ENCODE measurements around the gene RCN1.

The RCN1 gene

DNA sequence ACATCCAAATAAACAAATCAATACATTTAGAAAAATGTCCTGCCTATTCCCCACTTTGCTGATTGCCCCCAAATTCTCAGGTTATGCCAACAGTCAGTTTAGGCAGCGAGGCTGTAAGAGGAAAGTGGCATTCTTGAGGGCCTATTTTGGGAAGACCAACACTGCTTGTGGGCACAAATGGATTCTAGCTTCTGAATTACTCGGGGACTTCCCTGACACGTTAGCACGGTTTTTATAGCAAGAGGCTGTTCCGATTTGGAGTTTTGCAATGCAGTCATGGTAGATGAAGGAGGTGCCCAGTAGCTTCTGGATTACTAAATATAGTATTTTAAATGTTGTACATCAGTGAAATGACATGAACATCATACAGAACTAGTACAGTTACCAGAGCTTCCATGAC is 13.1 kb downstream of the RCN1 start:
- Histone ChIP-seq H3K36me3 (ENCODE audit: control insufficient read depth, low read depth, low read length) (peaks cover 54% of the 10 kb centered on the region), H3K9me3 (ENCODE audit: control insufficient read depth, low read depth, low read length) (no peaks in the 10 kb centered on the region), H3K4me1 (ENCODE audit: control insufficient read depth, low read depth, low read length) (no peaks in the 10 kb centered on the region), H3K9ac (ENCODE audit: low read length) (no peak overlapping the region), H3K4me3 (ENCODE audit: low read length) (no peak overlapping the region), H3K27me3 (ENCODE audit: control insufficient read depth, insufficient read depth, low read length) (no peaks in the 10 kb centered on the region), H3K27ac (ENCODE audit: low read length) (no peak overlapping the region)

GRCh38 chr11:32105871-32106560 is 15.1 kb downstream of the RCN1 start:
- Histone ChIP-seq H3K4me3 (ENCODE audit: low read length) (no peak overlapping the region), H3K27ac (ENCODE audit: low read length) (no peak overlapping the region), H3K36me3 (ENCODE audit: control insufficient read depth, low read depth, low read length) (peaks cover 35% of the 10 kb centered on the region), H3K27me3 (ENCODE audit: control insufficient read depth, insufficient read depth, low read length) (no peaks in the 10 kb centered on the region), H3K9me3 (ENCODE audit: control insufficient read depth, low read depth, low read length) (no peaks in the 10 kb centered on the region), H3K9ac (ENCODE audit: low read length) (no peak overlapping the region), H3K4me1 (ENCODE audit: control insufficient read depth, low read depth, low read length) (no peaks in the 10 kb centered on the region)

DNA sequence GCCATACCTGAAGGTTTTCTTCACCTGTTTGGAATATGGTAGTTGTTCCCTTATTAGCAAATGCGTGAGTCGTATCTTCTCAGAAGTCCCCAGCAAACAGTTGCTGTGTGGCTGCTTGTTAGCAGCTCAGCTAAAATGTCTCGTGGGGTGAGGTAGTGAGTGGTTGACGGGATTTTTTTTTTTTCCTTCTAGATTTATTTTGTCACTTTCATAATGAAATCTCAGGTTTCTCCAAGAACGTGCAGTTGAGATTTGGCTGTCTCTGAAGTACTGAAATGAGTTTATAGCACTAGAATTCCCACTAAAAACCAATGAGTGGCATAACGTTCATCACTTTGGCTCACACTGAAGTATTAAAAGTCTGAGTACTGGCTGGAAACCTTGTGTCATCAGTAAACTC is 16.8 kb downstream of the RCN1 start:
- Histone ChIP-seq H3K27ac (ENCODE audit: low read length) (no peak overlapping the region), H3K4me1 (ENCODE audit: control insufficient read depth, low read depth, low read length) (no peaks in the 10 kb centered on the region), H3K4me3 (ENCODE audit: low read length) (no peak overlapping the region), H3K9ac (ENCODE audit: low read length) (no peak overlapping the region), H3K36me3 (ENCODE audit: control insufficient read depth, low read depth, low read length) (peaks cover 19% of the 10 kb centered on the region), H3K9me3 (ENCODE audit: control insufficient read depth, low read depth, low read length) (no peaks in the 10 kb centered on the region), H3K27me3 (ENCODE audit: control insufficient read depth, insufficient read depth, low read length) (no peaks in the 10 kb centered on the region)

DNA sequence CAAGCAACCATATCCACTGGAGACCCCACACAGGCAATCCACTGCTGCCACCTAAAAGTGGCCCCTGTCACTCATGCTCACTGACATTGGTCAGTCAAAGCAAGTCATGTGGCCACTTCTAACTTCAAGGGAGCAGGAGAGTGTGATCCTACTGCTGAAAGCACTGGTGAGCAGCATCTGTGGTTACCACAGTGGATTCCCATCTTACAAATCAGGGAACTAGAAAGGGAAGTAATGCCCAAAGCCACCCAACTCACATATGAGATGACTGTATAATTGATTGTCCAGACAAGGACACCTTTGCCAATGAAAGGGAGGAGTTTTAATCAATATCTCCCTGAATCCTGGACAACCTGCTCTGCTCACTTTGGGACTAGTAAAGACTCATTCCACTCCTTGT is 17.7 kb downstream of the RCN1 start:
- peaks cover 10% of the 10 kb centered on the region for H3K36me3 ChIP-seq (ENCODE audit: control insufficient read depth, low read depth, low read length)
- H3K27ac ChIP-seq (ENCODE audit: low read length), result no peak overlapping the region
- H3K4me3 ChIP-seq (ENCODE audit: low read length), result no peak overlapping the region
- no peaks in the 10 kb centered on the region for H3K9me3 ChIP-seq (ENCODE audit: control insufficient read depth, low read depth, low read length)
- peaks cover 4% of the 10 kb centered on the region for H3K4me1 ChIP-seq (ENCODE audit: control insufficient read depth, low read depth, low read length)
- H3K9ac ChIP-seq (ENCODE audit: low read length), result no peak overlapping the region
- no peaks in the 10 kb centered on the region for H3K27me3 ChIP-seq (ENCODE audit: control insufficient read depth, insufficient read depth, low read length)

DNA sequence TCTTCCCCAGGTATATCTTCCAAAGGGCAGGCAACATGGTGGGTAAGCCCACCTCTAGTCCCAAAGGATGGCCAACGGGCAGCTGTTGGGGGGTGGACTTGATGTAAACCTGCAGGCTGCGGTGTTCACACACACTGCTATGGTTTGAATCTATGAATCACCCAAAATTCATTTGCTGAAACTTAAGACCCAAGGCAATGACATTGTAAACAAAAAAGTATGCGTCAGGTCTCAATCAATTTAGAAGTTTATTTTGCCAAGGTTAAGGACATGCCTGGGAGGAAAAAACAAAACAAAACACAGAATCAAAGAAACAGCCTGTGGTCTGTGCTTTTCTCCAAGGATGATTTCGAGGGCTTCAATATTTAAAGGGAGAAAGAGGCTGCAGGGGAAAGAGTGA is 18.3 kb downstream of the RCN1 start:
- H3K9me3 ChIP-seq (ENCODE audit: control insufficient read depth, low read depth, low read length), result no peaks in the 10 kb centered on the region
- H3K4me1 ChIP-seq (ENCODE audit: control insufficient read depth, low read depth, low read length), result peaks cover 6% of the 10 kb centered on the region
- no peak overlapping the region for H3K4me3 ChIP-seq (ENCODE audit: low read length)
- H3K9ac ChIP-seq (ENCODE audit: low read length), result no peak overlapping the region
- H3K36me3 ChIP-seq (ENCODE audit: control insufficient read depth, low read depth, low read length), result peaks cover 4% of the 10 kb centered on the region
- no peaks in the 10 kb centered on the region for H3K27me3 ChIP-seq (ENCODE audit: control insufficient read depth, insufficient read depth, low read length)
- H3K27ac ChIP-seq (ENCODE audit: low read length), result no peak overlapping the region

DNA sequence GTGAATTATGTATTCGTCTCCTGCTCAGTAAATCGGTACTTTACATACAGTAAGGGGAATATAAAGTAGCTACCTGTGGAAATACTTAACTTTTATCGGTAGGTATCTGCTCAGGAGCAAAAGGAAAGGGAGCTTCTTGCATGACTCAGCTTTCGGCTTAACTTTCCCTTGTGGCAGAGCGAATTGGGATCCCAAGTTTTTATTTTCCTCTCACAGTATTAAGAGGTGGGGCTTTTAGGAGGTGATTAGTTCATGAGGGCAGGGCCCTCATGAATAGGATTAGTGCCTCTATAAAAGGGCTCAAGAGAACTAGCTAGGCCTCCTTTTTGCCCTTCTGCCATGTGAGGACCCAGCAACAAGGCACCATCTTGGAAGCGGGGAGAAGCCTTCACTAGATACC is 18.7 kb downstream of the RCN1 start:
- H3K27me3 ChIP-seq (ENCODE audit: control insufficient read depth, insufficient read depth, low read length), result no peaks in the 10 kb centered on the region
- H3K4me1 ChIP-seq (ENCODE audit: control insufficient read depth, low read depth, low read length), result peaks cover 6% of the 10 kb centered on the region
- no peak overlapping the region for H3K4me3 ChIP-seq (ENCODE audit: low read length)
- no peak overlapping the region for H3K27ac ChIP-seq (ENCODE audit: low read length)
- H3K36me3 ChIP-seq (ENCODE audit: control insufficient read depth, low read depth, low read length), result peaks cover 2% of the 10 kb centered on the region
- no peak overlapping the region for H3K9ac ChIP-seq (ENCODE audit: low read length)
- no peaks in the 10 kb centered on the region for H3K9me3 ChIP-seq (ENCODE audit: control insufficient read depth, low read depth, low read length)

GRCh38 chr11:32110795-32111194 is 19.9 kb downstream of the RCN1 start:
- no peaks in the 10 kb centered on the region for H3K27me3 ChIP-seq (ENCODE audit: control insufficient read depth, insufficient read depth, low read length)
- H3K9me3 ChIP-seq (ENCODE audit: control insufficient read depth, low read depth, low read length), result no peaks in the 10 kb centered on the region
- H3K36me3 ChIP-seq (ENCODE audit: control insufficient read depth, low read depth, low read length), result no peaks in the 10 kb centered on the region
- H3K27ac ChIP-seq (ENCODE audit: low read length), result no peak overlapping the region
- H3K4me1 ChIP-seq (ENCODE audit: control insufficient read depth, low read depth, low read length), result peaks cover 6% of the 10 kb centered on the region
- no peak overlapping the region for H3K4me3 ChIP-seq (ENCODE audit: low read length)
- H3K9ac ChIP-seq (ENCODE audit: low read length), result no peak overlapping the region

- no peaks in the 10 kb centered on the region for H3K9me3 ChIP-seq (ENCODE audit: control insufficient read depth, low read depth, low read length)
- no peak overlapping the region for H3K9ac ChIP-seq (ENCODE audit: low read length)
- H3K27me3 ChIP-seq (ENCODE audit: control insufficient read depth, insufficient read depth, low read length), result no peaks in the 10 kb centered on the region
- H3K4me3 ChIP-seq (ENCODE audit: low read length), result no peak overlapping the region
- no peak overlapping the region for H3K27ac ChIP-seq (ENCODE audit: low read length)
- peaks cover 6% of the 10 kb centered on the region for H3K4me1 ChIP-seq (ENCODE audit: control insufficient read depth, low read depth, low read length)
- H3K36me3 ChIP-seq (ENCODE audit: control insufficient read depth, low read depth, low read length), result no peaks in the 10 kb centered on the region
Measured at GRCh38 chr11:32113200-32113919, 22.5 kb downstream of the RCN1 start.

GRCh38 chr11:32113920-32114203 is 23.0 kb downstream of the RCN1 start:
- H3K4me1 ChIP-seq (ENCODE audit: control insufficient read depth, low read depth, low read length), result peaks cover 6% of the 10 kb centered on the region
- no peaks in the 10 kb centered on the region for H3K27me3 ChIP-seq (ENCODE audit: control insufficient read depth, insufficient read depth, low read length)
- no peaks in the 10 kb centered on the region for H3K9me3 ChIP-seq (ENCODE audit: control insufficient read depth, low read depth, low read length)
- H3K27ac ChIP-seq (ENCODE audit: low read length), result no peak overlapping the region
- no peak overlapping the region for H3K9ac ChIP-seq (ENCODE audit: low read length)
- H3K4me3 ChIP-seq (ENCODE audit: low read length), result no peak overlapping the region
- H3K36me3 ChIP-seq (ENCODE audit: control insufficient read depth, low read depth, low read length), result no peaks in the 10 kb centered on the region

DNA sequence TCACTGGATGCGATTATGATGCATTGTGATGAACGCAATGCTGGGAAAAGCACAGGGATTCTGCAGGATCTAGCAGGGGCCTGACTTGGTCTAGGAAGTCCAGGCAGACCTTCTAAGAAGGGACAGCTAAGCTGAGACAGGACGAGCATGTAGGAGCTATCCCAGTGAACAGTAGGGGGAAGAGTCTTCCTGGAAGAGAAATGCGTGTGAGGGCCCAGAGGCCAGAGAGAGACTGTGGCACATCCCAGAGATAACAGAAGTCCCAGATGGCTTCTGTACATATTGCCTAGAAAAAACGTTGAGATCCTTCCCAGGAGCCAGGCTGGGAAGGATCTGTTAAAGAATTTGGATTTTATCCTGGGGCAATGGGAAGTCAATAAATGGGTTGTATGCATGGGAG is 24.6 kb downstream of the RCN1 start:
- no peaks in the 10 kb centered on the region for H3K27me3 ChIP-seq (ENCODE audit: control insufficient read depth, insufficient read depth, low read length)
- peaks cover 6% of the 10 kb centered on the region for H3K4me1 ChIP-seq (ENCODE audit: control insufficient read depth, low read depth, low read length)
- no peaks in the 10 kb centered on the region for H3K36me3 ChIP-seq (ENCODE audit: control insufficient read depth, low read depth, low read length)
- H3K9ac ChIP-seq (ENCODE audit: low read length), result no peak overlapping the region
- H3K27ac ChIP-seq (ENCODE audit: low read length), result no peak overlapping the region
- no peaks in the 10 kb centered on the region for H3K9me3 ChIP-seq (ENCODE audit: control insufficient read depth, low read depth, low read length)
- H3K4me3 ChIP-seq (ENCODE audit: low read length), result no peak overlapping the region

GRCh38 chr11:32116668-32117067 is 25.8 kb downstream of the RCN1 start:
- Histone ChIP-seq H3K27me3 (ENCODE audit: control insufficient read depth, insufficient read depth, low read length) (no peaks in the 10 kb centered on the region), H3K9me3 (ENCODE audit: control insufficient read depth, low read depth, low read length) (no peaks in the 10 kb centered on the region), H3K9ac (ENCODE audit: low read length) (no peak overlapping the region), H3K27ac (ENCODE audit: low read length) (no peak overlapping the region), H3K4me3 (ENCODE audit: low read length) (no peak overlapping the region), H3K36me3 (ENCODE audit: control insufficient read depth, low read depth, low read length) (no peaks in the 10 kb centered on the region), H3K4me1 (ENCODE audit: control insufficient read depth, low read depth, low read length) (peaks cover 6% of the 10 kb centered on the region)

Measured in iPS-18a (cell line).